WI38 (cell line): ENCODE data around the gene MDGA2.
"Not testable (repeated sequence)": the region's sequence is repeated elsewhere in the genome, so short reads cannot be mapped to it uniquely, and the experiment has no call there.

Experiments
- H3K4me3 ChIP-seq: 2 replicates; pipeline ENCODE4 v1.5.1; 2011; ENCODE audit warnings: low read depth, mild to moderate bottlenecking, control low read depth, low read length
- TF ChIP-seq, protein P1 (sequence below): IDR thresholded peaks from 2 replicates; pipeline ENCODE4 v1.5.1; 2012; ENCODE audit warnings: low read depth, mild to moderate bottlenecking, control low read depth, low read length

The MDGA2 gene

DNA sequence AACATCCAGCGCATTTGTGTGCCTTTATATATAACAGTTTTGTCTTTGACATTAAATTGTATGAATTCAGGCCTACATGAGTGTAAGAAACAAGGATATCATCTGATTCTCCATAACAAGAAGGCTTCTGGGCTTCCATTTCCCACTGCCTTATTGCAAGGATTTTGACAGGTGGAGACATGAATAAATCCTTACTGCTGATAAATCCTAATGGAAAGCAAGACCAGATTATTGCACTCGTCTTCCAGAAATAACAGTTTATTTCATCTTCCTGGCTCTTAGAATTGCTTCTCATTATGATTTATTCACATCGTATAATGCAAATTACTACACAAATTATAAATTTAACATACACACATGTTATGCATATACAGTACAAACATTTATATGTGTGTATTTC, 348.1 kb downstream of the MDGA2 start:
- no peak overlapping the region for H3K4me3 ChIP-seq
- TF ChIP-seq, protein P1, sequence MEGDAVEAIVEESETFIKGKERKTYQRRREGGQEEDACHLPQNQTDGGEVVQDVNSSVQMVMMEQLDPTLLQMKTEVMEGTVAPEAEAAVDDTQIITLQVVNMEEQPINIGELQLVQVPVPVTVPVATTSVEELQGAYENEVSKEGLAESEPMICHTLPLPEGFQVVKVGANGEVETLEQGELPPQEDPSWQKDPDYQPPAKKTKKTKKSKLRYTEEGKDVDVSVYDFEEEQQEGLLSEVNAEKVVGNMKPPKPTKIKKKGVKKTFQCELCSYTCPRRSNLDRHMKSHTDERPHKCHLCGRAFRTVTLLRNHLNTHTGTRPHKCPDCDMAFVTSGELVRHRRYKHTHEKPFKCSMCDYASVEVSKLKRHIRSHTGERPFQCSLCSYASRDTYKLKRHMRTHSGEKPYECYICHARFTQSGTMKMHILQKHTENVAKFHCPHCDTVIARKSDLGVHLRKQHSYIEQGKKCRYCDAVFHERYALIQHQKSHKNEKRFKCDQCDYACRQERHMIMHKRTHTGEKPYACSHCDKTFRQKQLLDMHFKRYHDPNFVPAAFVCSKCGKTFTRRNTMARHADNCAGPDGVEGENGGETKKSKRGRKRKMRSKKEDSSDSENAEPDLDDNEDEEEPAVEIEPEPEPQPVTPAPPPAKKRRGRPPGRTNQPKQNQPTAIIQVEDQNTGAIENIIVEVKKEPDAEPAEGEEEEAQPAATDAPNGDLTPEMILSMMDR, result no peak

DNA sequence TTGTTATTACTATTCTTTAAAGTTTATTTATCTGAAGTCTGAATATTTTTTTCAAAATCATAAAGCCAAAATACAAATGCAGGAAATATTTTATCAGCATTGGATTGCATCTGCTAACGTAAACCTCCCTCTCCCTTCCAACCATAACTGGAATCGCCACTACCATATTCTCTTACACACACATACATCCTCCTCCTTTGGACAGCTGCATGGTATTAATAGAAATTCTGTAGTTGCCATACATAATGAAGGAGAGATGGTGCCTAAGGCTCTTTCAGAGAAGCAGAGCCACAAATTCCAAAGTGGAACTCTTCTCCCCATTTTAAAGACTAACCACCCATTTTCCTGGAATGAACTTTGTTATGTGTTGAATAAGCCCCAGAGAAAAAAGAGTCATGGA, 352.7 kb downstream of the MDGA2 start:
- no peak overlapping the region for H3K4me3 ChIP-seq
- TF ChIP-seq, protein P1, result no peak

DNA sequence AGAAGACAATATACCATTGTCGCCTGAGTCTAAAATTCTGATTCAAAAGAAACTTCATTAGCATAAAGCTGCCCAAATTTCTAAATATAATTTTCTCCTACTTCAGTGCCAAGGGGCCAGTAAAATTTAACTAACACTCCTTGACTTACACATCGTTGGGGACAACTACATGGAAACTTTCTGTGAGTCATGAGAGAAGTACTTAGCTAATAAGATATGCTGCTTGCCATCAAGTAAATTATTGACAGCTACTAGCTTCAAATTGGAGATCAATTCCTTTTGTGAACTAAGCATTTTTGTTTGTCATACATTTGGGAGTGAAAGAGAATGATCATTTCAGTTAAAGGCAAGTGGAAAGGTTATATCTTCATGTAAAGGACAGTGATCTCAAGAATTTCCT, 373.3 kb downstream of the MDGA2 start:
- TF ChIP-seq, protein P1, result no peak
- no peak overlapping the region for H3K4me3 ChIP-seq

DNA sequence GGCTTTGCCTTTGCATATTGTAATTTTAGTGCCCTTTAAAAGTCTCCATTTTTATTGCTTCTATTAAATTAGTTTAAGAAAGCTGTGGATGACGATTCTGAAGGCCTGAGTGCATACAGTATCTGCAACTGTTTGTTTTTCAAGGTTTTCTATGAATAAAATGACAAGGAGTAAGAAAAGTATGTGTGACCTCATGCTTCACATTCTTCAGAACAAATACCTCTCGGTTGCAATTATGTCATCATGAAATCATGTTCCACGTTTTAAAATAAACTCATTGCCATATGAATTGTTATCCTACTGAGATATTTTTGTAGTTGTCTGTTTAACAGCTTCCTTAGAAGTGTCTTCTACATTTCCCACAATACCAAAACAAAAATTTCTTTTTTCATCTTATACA, 374.6 kb downstream of the MDGA2 start:
- TF ChIP-seq, protein P1, result no peak

DNA sequence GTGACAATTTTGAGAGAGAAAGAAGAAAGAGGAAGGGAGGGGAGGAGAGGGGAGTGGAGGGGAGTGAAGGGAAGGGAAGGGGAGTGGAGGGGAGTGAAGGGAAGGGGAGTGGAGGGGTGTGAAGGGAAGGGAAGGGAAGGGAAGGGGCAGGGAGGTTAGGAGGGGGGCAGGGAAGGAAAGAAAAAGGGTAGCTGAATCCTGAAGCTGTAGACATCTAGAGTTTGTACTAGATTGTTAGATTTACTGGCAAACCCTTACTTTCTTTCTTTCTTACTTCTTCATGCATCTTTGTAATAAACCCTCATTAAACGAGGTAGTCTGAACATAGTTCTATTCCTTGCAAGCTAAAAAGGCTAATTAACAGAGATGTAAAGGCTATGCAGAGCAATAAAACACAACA, 378.0 kb downstream of the MDGA2 start:
- H3K4me3 ChIP-seq, result no peak overlapping the region
- TF ChIP-seq, protein P1, result no peak

More for the DNA sequence above, 374.6 kb downstream of the MDGA2 start:
- H3K4me3 ChIP-seq, result no peak overlapping the region

DNA sequence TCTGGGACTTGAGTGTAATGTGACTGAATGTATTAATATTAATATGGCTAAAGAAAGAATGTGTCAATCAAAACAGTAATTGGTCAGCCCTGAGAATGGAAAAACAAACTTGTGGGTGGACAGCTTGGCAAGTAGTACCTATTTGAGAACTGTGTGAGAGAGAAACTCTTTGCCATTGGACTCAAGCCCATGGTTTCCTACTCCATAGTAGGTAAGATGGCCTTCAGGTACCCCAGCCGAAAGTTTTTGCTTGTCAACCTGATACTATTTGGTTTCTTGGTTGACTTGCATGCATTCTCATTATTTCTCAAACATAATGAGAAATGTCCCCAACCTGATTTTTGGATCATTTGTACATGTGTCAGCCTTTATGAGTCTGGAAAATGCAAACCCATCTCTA, 391.1 kb downstream of the MDGA2 start:
- H3K4me3 ChIP-seq, result no peak overlapping the region
- TF ChIP-seq, protein P1, result no peak

DNA sequence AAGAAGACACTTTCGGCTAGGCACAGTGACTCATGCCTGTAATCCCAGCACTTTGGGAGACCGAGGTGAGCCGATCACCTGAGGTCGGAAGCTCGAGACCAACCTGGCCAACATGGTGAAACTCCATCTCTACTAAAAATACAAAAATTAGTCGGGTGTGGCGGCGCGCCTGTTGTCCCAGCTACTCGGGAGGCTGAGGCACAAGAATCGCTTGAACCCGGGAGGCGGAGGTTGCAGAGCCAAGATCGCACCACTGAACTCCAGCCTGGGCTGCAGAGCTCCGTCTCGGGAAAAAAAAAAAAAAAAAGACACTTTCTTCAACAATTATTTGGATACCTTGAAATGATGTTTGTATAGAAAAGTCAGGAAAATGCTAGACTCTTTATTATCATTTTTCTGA, 393.6 kb downstream of the MDGA2 start:
- not testable (repeated sequence) for H3K4me3 ChIP-seq

DNA sequence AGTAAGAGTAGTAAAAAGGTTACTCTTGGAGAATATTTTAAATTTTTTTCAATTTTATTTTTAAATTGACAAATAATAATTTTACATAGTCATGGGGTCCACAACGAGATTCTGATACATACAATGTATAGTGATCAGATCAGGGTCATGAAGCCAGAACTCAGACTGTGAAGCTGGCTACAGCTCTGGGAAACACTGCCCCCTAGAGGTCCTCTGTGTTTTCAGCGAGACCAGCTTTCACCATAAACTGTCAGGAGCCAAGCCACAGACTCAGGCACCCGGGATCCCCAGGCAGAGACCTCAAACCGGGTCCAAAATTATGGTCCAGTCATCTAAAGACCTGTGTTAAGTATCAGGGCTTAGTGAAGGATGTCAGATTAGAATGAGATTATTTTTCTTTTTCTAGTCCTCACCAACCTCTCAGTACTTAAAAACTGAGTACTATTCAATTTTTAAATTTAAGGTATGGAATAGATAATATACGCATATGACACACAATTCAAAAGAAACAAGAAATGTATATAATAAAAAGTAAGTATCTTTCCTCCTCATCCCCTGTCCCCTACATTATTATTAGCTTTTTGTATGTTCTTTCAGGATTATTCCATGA, 397.1 kb downstream of the MDGA2 start:
- H3K4me3 ChIP-seq, result no peak overlapping the region
- TF ChIP-seq, protein P1, result peak; percentile 29; the same call in 1 of the 2 replicates
